ENCODE results near the gene ROPN1L. TPM values are rescaled to one million over a fixed set of nuclear protein-coding genes. Genes with fewer than 3 reads are reported as not detected.

The ROPN1L gene
- total and polyA plus RNA-seq, 10 of the 15 experiments (the other 5 are each of a cell fraction or from before 2014, with no cell fraction given), result 0.07 to 0.38 (median 0.22) TPM; not detected in 6

DNA sequence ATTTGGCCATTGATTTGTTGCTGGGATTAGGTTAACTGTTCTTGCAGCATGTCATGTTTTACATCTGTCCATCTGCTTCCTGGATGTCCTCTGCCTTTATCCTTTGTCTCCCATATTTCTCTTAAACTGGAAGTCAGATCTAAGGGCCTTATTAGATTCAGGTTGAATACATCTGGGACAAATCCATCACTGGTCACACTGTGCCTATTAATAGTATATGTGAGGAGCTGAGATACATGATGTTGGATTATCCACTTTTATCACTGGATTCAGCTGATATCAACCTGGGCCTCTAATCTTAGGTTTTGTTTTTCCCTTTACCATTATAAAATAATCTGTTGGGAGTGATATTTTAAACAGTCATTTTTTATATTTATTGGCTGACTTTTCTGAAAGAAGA lies 41.8 kb upstream of the ROPN1L start:
- CTCF ChIA-PET, result no interaction called here
- no peaks in the 10 kb centered on the region for H3K79me2 ChIP-seq (ENCODE audit: control insufficient read depth, insufficient read depth, low read length)
- in situ Hi-C loops (cut with MboI) (no loop called here), intact Hi-C loops (cut with micrococcal nuclease; ENCODE audit: unreplicated experiment) (loop anchor here (5.0 kb wide), 1 partner anchor 43 kb away; no protein-coding TSS in a partner anchor)
- POLR2A ChIA-PET, result no interaction called here
- H3K9ac ChIP-seq (ENCODE audit: control insufficient read depth, insufficient read depth, low read length), result no peak overlapping the region
- RAD21 ChIA-PET (ENCODE audit: unreplicated experiment), result no interaction called here
- no peak overlapping the region for H3K27ac ChIP-seq (ENCODE audit: control insufficient read depth, insufficient read depth)
- peaks cover 10% of the 10 kb centered on the region; the same call in 1 of the 2 replicates for H3K4me1 ChIP-seq (ENCODE audit: control insufficient read depth, insufficient read depth, low read length)
- no peak overlapping the region for H3K4me3 ChIP-seq
- BruUV-seq (replicated peaks), result no TSS peak
- no peaks in the 10 kb centered on the region for H3K27me3 ChIP-seq (replicated peaks in 1 of 2; ENCODE audit: control insufficient read depth in 2 of 2, insufficient read depth in 2 of 2, low read length in 1 of 2)
- H3K9me3 ChIP-seq (replicated peaks; ENCODE audit: control insufficient read depth, insufficient read depth, low read length), result no peaks in the 10 kb centered on the region
- no peak overlapping the region for H2AFZ ChIP-seq (ENCODE audit: control insufficient read depth, low read depth, low read length)
- H3K36me3 ChIP-seq (ENCODE audit: control insufficient read depth in 2 of 2, insufficient read depth in 2 of 2, low read length in 1 of 2), result peaks cover 6 to 21% of the 10 kb centered on the region in 2 experiments
- no peak for FAIRE-seq
- TF ChIP-seq SMC3 (IDR thresholded peaks at IDR 0.05; ENCODE audit: borderline replicate concordance, low read length) (no peak), PAX5 (IDR thresholded peaks at IDR 0.05; ENCODE audit: borderline replicate concordance, low read depth, low read length) (no peak), BACH1 (IDR thresholded peaks at IDR 0.05; ENCODE audit: borderline replicate concordance) (no peak), ZBED1 (IDR thresholded peaks at IDR 0.05; ENCODE audit: borderline replicate concordance) (no peak), NFYA (IDR thresholded peaks at IDR 0.05; ENCODE audit: borderline replicate concordance, low read depth, low read length) (no peak), NR2F1 (conservative IDR thresholded peaks at IDR 0.05) (no peak), CBFB (IDR thresholded peaks at IDR 0.05; ENCODE audit: low read depth) (no peak), SP1 (IDR thresholded peaks at IDR 0.05; ENCODE audit: low read depth, low read length) (no peak), IKZF1 (conservative IDR thresholded peaks at IDR 0.05) (no peak), KDM1A (IDR thresholded peaks at IDR 0.05; ENCODE audit: borderline replicate concordance) (no peak), POLR2A (IDR thresholded peaks at IDR 0.05; ENCODE audit: low read depth, low read length) (no peak), IRF4 (IDR thresholded peaks at IDR 0.05; ENCODE audit: low read depth, low read length) (no peak)
- TF ChIP-seq, protein P1, sequence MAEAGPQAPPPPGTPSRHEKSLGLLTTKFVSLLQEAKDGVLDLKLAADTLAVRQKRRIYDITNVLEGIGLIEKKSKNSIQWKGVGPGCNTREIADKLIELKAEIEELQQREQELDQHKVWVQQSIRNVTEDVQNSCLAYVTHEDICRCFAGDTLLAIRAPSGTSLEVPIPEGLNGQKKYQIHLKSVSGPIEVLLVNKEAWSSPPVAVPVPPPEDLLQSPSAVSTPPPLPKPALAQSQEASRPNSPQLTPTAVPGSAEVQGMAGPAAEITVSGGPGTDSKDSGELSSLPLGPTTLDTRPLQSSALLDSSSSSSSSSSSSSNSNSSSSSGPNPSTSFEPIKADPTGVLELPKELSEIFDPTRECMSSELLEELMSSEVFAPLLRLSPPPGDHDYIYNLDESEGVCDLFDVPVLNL (IDR thresholded peaks at IDR 0.05; ENCODE audit: low read depth, low read length), result no peak
- TF ChIP-seq, protein P2, sequence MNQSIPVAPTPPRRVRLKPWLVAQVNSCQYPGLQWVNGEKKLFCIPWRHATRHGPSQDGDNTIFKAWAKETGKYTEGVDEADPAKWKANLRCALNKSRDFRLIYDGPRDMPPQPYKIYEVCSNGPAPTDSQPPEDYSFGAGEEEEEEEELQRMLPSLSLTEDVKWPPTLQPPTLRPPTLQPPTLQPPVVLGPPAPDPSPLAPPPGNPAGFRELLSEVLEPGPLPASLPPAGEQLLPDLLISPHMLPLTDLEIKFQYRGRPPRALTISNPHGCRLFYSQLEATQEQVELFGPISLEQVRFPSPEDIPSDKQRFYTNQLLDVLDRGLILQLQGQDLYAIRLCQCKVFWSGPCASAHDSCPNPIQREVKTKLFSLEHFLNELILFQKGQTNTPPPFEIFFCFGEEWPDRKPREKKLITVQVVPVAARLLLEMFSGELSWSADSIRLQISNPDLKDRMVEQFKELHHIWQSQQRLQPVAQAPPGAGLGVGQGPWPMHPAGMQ (IDR thresholded peaks at IDR 0.05; ENCODE audit: borderline replicate concordance), result no peak
- TF ChIP-seq, protein P3, sequence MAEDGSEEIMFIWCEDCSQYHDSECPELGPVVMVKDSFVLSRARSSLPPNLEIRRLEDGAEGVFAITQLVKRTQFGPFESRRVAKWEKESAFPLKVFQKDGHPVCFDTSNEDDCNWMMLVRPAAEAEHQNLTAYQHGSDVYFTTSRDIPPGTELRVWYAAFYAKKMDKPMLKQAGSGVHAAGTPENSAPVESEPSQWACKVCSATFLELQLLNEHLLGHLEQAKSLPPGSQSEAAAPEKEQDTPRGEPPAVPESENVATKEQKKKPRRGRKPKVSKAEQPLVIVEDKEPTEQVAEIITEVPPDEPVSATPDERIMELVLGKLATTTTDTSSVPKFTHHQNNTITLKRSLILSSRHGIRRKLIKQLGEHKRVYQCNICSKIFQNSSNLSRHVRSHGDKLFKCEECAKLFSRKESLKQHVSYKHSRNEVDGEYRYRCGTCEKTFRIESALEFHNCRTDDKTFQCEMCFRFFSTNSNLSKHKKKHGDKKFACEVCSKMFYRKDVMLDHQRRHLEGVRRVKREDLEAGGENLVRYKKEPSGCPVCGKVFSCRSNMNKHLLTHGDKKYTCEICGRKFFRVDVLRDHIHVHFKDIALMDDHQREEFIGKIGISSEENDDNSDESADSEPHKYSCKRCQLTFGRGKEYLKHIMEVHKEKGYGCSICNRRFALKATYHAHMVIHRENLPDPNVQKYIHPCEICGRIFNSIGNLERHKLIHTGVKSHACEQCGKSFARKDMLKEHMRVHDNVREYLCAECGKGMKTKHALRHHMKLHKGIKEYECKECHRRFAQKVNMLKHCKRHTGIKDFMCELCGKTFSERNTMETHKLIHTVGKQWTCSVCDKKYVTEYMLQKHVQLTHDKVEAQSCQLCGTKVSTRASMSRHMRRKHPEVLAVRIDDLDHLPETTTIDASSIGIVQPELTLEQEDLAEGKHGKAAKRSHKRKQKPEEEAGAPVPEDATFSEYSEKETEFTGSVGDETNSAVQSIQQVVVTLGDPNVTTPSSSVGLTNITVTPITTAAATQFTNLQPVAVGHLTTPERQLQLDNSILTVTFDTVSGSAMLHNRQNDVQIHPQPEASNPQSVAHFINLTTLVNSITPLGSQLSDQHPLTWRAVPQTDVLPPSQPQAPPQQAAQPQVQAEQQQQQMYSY (CRISPR knock-in tag; IDR thresholded peaks at IDR 0.05), result no peak
- TF ChIP-seq, protein P4, sequence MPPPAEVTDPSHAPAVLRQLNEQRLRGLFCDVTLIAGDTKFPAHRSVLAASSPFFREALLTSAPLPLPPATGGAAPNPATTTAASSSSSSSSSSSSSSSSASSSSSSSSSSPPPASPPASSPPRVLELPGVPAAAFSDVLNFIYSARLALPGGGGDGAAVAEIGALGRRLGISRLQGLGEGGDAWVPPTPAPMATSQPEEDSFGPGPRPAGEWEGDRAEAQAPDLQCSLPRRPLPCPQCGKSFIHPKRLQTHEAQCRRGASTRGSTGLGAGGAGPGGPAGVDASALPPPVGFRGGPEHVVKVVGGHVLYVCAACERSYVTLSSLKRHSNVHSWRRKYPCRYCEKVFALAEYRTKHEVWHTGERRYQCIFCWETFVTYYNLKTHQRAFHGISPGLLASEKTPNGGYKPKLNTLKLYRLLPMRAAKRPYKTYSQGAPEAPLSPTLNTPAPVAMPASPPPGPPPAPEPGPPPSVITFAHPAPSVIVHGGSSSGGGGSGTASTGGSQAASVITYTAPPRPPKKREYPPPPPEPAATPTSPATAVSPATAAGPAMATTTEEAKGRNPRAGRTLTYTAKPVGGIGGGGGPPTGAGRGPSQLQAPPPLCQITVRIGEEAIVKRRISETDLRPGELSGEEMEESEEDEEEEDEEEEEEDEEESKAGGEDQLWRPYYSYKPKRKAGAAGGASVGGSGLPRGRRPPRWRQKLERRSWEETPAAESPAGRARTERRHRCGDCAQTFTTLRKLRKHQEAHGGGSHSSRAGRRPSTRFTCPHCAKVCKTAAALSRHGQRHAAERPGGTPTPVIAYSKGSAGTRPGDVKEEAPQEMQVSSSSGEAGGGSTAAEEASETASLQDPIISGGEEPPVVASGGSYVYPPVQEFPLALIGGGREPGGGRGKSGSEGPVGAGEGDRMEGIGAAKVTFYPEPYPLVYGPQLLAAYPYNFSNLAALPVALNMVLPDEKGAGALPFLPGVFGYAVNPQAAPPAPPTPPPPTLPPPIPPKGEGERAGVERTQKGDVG (CRISPR knock-in tag; IDR thresholded peaks at IDR 0.05), result no peak
- no peak overlapping the region for H3K4me2 ChIP-seq (ENCODE audit: control insufficient read depth, insufficient read depth)
- SMC1A ChIA-PET (ENCODE audit: uncharacterized antibody, unreplicated experiment), result interaction anchor here (0.8 to 1.3 kb wide), 2 partner anchors 42 to 47 kb away, joined by 3 read pairs; partner anchors contain the start of gene MARCHF6
- H4K20me1 ChIP-seq (ENCODE audit: control insufficient read depth, insufficient read depth), result no peaks in the 10 kb centered on the region; the same call in 1 of the 2 replicates
- ATAC-seq, result no peak
- DNase-seq (ENCODE audit: low read depth, low spot score), result no peak

Data from GM12878 (cell line).